Activated naive CD8-positive, alpha-beta T cell treated with anti-CD3 and anti-CD28 coated beads, Interleukin-2, amount 50 U/mL, for 16 hours (primary cell): ENCODE data around the gene C16orf89.
A peak's percentile ranks its signal among the peaks of the same experiment; 100 is the strongest.
"Not testable (repeated sequence)": the region's sequence is repeated elsewhere in the genome, so short reads cannot be mapped to it uniquely, and the experiment has no call there.

Experiments
- DNase-seq: peaks from one replicate; pipeline ENCODE4 v3.0.0-alpha.2; 2020; ENCODE audit warnings: low read depth, low spot score

The C16orf89 gene

GRCh38 chr16:5060073-5060641 is 5.6 kb downstream of the C16orf89 start:
- DNase-seq, result no peak

GRCh38 chr16:5059386-5060072 is 6.2 kb downstream of the C16orf89 start:
- no peak for DNase-seq

- DNase-seq, result no peak
Measured at GRCh38 chr16:5058476-5058875, 7.3 kb downstream of the C16orf89 start.

DNA sequence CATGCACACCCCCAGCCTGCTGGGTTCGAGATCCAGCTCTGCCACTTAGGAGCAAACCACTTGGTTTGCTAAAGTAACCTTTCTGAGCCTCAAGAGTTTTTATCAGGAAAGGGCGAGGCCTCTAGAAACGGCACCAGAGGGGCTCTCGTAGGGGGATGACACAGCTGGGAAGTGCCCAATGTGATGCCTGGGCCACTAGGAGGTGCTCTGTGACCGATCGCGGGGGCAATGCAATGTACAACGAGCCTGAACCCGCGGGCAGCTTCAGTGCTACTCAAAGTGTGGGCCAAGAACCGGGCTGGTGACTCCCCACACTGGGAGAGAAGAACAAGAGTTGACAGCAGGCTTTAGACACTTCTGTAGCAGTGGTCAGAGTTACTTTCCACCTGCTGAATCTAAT is 9.4 kb downstream of the C16orf89 start:
- DNase-seq, result no peak

GRCh38 chr16:5054876-5055865 is 10.6 kb downstream of the C16orf89 start:
- no peak for DNase-seq

DNA sequence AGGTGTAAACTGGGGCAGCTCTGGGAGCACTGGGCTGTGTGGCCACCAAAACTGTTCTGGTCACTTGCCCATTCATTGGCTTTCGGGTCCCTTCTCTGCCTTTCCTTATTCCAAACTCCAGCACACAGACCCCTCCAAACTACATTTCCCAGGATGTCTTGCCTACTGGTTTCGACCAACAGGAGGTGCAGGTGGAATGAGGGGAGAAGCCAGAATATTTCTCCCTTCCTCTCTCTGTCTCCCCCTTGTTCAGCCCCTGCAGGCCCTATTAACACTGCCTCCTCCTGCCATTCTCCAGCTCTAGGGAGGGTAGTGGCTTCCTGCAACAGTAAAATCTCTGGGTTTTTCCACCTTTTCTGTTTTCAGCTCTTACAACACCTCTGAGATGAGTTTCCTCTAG is 18.8 kb downstream of the C16orf89 start:
- DNase-seq, result no peak

- no peak for DNase-seq
Measured at GRCh38 chr16:5045499-5046115, 20.1 kb downstream of the C16orf89 start.

- DNase-seq, result not testable (repeated sequence)
Measured at GRCh38 chr16:5044581-5044980, 21.2 kb downstream of the C16orf89 start.

DNA sequence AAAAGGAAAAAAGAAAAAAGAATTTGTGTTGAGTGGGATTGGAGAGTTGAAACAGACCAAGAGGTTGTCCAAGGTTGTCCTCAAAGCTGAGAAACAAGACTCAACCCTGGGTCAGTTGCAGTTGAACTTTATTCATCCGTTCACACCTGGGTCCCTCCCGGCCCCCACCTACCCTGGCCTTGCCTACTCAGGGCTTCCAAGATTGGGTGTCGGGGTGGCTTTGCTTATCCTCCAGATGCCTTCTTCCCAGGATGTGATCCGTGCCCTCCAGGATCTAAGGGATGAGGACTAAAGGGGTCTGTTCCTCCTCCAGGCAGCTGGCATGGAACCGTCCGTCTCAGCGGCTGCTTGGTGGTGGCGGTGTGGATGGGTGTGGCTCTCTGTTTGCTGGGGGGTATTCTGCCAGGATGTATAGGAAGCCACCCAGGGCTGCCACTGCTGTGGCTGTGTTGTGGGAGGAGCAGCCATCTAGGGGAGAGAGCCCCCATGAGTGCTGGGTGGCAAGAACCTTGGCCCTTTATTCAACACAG is 21.7 kb downstream of the C16orf89 start:
- no peak for DNase-seq

DNA sequence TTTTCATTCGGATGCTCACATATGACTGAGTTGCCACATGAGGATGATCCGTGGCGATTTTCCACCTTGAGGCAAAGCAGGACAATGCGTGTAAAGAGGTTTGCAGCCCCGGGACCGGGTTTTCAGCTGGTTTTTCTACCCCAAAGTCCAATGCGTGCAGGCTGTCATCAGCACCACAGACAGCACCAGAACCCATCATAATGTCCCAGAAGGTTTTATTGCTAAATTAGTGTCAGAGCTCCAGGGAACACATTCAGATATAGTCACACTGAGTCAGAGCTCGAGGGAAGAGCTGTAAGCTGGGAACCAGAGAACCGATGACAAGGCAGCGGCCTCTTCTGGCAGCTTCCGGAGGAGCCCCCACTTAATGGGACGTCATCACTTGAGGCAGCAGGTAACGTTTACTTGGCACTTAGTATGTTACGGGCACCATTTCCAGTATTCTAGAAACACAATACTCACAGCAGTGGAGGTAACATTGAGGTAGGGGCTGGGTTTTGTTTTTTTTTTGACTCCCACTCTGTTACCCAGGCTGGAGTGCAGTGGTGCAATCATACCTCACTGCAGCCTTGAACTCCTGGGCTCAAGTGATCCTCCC is 23.1 kb downstream of the C16orf89 start:
- DNase-seq, result no peak

DNA sequence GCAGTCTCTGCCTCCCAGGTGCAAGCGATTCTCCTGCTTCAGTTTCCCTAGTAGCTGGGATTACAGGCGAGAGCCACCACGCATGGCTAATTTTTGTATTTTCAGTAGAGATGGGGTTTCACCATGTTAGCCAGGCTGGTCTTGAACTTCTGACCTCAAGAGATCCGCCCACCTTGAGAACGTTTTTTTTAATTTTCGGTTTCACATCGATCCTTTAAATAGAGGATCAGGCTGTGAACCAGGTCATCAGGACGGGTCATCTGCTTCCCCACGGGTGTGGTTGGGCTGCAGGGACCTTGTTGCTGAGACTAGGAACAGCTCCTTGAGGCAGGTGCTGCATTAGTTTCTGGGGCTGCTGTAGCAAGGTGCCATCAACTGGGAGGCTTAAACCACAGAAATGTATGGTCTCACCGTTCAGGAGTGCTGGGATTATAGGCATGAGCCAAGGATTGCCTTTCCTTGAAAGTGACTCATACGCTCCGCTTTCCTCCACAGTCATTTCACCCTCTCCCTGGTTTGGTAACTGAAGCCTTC is 24.1 kb downstream of the C16orf89 start:
- DNase-seq, result no peak

- DNase-seq, result no peak
Measured at GRCh38 chr16:5040451-5040850, 25.3 kb downstream of the C16orf89 start.

DNA sequence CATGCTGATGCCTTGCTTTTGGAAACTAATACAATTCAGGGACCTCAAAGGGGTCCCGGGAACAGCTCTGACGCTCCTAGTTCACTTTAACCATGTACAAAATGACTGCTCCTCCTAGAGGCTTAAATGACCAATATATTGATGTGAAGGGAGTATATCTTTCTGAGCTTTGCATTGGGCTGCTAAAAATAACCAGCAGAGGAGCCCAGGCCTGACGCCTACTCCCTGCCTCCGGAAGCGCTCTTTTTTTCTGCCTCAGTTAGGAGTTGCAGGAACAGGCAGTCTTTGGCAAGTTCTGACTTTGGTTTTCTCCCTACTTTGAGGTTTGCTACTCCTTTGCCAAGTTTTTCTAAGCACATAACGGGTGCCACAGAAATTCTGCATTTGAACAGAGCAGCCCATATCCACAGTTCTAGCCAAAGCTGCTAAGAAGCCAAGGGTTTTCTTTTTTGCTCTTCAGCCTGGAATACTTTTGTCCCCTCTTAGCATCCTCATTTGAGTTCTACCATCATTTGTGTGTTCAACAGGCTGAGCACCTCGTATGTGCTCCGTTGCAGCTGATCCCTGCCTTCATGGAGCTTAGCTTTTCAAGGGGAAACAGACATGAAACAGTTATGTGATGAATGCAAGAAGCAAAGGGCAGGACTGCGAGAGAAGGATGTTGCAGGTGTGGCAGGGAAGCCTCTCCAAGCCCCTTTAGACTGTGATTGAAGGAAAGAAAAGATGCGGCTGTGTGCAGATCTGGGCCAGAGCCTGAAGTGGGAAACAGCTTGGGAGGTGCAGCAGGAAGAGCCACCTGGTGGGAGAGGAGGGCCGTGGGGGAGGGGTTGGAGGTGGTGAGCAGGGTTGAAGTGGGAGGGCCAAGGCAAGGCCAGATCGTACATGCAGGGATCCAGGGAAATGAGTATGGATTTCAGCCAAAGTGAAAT is 29.3 kb downstream of the C16orf89 start:
- no peak for DNase-seq

- DNase-seq, result no peak
Measured at GRCh38 chr16:5035909-5036227, 29.9 kb downstream of the C16orf89 start.

DNA sequence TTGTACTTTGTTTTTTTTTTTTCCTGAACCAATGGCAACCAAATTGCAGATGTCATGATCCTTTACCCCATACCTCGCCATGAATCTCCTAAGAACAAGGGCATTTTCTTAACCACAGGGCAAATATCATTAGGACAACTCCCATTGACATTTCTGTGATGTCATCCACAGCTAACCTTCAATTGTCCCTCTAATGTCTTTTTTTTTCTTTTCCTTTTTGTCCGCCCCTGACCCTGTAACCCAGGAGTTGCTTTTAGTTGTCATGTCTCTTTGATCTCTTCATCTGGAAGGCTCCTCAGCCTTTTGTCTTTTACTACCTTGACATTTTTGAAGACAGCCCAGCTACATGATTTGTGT is 31.6 kb downstream of the C16orf89 start:
- no peak for DNase-seq

DNA sequence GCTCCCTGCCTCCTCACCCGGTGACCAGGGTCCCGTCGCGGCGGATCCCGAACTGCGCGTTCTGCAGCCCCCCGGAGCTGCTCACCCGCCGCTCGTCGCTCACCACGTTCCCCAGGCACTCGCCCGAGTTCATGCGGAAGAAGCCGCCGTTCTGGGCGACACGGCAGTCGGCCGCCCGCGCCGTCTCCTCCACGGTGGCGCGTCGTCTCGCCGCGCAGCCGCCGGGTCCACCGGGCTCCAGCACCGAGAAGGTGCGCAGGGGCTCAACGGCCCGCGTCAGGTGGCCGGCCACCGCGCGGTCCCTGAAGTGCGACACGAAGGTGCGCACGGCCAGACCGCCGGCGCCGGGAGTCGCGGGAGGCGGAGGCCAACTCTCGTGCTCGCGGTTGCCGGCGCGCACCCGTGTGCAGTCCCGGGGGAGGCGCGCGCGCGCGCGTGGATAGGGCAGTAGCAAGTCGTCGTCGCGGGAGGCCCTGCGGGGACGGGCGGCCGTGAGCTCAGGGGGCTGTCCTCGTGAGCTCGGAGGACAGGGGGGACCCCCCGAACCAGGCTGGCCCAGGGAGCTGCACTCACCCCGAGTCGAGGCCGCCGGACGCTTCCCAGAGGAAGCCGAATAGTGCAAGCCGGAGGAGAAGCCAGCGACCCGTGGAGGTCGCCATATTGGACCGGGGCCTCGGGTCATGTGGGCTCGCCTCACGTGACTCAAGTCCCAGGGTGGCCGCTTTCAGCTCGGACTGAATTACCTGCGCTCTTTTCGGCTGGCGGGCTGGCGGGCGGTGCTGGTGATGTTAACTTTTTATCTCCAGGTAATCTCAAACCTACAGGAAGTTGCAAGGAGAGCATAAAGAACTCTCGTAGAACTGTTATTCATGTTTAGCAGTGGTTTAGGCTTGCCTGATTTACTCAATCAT is 32.2 kb downstream of the C16orf89 start, which contains the start of gene NAGPA:
NAGPA (minus strand) TSS at position 680 of the 911 bp plus-strand sequence; CDS start at position 659, 21 bp downstream.
- peak; percentile 63 for DNase-seq

GRCh38 chr16:5032748-5033167 is 33.0 kb downstream of the C16orf89 start:
- no peak for DNase-seq

DNA sequence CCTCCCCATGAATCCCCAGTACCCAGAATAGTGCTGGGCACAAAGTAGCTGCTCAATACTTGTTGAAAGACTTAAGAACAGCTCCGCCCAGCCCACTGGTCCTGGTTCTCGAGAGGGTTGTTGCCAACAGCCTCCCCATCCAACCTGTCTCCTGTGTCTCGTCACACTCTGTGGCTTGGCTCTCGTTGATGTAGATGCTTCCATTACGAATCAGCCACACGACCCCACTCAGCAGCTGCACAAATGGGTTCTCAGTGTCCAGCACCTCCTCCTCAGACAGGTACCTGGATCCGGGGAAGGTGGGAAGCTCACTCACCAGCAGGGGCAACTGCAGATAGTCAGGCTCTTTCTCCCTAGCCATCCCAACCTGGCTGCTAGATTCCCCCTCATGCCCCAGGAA is 34.2 kb downstream of the C16orf89 start:
- DNase-seq, result no peak
